AG04450 (cell line): ENCODE measurements around the gene RPAP2. TPM values are rescaled to one million over a fixed set of nuclear protein-coding genes. Genes with fewer than 3 reads are reported as not detected.

Experiments used
- CTCF ChIA-PET: fragments of 300-600, 350-600 bp; formaldehyde crosslinking; extraction: SDS; loops from one replicate; lab custom pipeline; 2022; ENCODE audit warnings: antibody characterized with exemption, inconsistent platforms; lab: Charles Lee
- POLR2A ChIA-PET: fragments of 350-600 bp; formaldehyde crosslinking; extraction: SDS; loops from one replicate; lab custom pipeline; 2021; ENCODE audit warnings: antibody characterized with exemption, inconsistent platforms; lab: Yijun Ruan, JAX
- DNase-seq: peaks from one replicate; pipeline ENCODE4 v3.0.0-alpha.2; 2011; ENCODE audit warnings: low read depth, low spot score
- H3K27ac ChIP-seq: one replicate; pipeline ENCODE4 v1.5.1; 2012; ENCODE audit warnings: low read depth, low read length, control low read depth
- H3K27me3 ChIP-seq: one replicate; pipeline ENCODE4 v1.6.0; 2012; ENCODE audit warnings: low read length; ENCODE audit not compliant: control insufficient read depth, insufficient read depth
- H3K4me3 ChIP-seq: 2 replicates; pipeline ENCODE4 v1.5.1; 2011; ENCODE audit warnings: mild to moderate bottlenecking, low read depth, low read length, control low read depth
- H3K9me3 ChIP-seq: 2 replicates; pipeline ENCODE4 v1.5.1; 2012; ENCODE audit warnings: low read length; ENCODE audit not compliant: control insufficient read depth, insufficient read depth
- polyA plus RNA-seq: library from polyadenylated mRNA; depleted of rRNA; stranded (reverse); fragments of >200 nt; gene quantifications from 2 replicates; pipeline ENCODE4 v1.2.3, GENCODE V29; 2011
- TF ChIP-seq, protein P1 (sequence below): IDR thresholded peaks from 2 replicates; pipeline ENCODE4 v1.5.1; 2011; ENCODE audit warnings: low read depth, low read length, control low read depth, inconsistent platforms

Gene RPAP2
- polyA plus RNA-seq, 1 experiment = 21.5 TPM

DNA sequence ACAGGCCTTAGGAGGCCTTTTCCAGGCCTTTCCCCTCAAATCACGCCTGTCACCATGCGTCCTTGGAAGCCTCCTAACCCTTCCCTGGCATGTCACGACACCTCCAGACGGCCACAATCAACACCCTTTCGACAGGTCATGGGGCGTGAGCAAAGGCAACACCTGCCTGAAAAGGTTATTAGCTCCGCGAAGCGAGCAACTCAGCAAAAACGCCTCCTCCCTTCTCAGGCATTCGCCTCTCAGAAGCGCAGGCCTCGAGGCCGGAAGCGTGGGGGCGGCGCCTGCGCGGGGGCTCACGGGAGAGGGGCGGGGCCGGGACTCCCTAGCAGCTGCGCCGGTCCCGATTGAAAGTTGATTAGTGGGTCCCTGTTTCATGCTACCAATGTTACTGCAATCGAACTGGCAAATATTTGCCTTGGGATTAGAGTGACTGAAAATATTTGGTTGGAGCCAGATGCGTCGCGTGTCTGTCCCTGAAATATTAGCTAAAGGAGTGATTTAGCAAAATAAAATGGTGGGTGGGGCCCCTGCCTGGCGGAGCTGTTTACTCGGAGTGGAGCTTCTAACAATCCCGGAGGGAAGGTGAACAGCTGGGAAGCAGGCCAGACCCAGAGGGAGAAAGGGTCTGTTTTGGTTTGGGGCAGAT, 143.0 kb downstream of the RPAP2 start:
- ChIA-PET POLR2A (no interaction called here), CTCF (interaction anchor here (0.7 kb wide), 1 partner anchor 1614 kb away, joined by 3 read pairs; no protein-coding TSS in a partner anchor)
- H3K27me3 ChIP-seq = no peaks in the 10 kb centered on the region
- H3K9me3 ChIP-seq = peaks cover 4% of the 10 kb centered on the region; the same call in 1 of the 2 replicates
- no peak for DNase-seq
- TF ChIP-seq, protein P1, sequence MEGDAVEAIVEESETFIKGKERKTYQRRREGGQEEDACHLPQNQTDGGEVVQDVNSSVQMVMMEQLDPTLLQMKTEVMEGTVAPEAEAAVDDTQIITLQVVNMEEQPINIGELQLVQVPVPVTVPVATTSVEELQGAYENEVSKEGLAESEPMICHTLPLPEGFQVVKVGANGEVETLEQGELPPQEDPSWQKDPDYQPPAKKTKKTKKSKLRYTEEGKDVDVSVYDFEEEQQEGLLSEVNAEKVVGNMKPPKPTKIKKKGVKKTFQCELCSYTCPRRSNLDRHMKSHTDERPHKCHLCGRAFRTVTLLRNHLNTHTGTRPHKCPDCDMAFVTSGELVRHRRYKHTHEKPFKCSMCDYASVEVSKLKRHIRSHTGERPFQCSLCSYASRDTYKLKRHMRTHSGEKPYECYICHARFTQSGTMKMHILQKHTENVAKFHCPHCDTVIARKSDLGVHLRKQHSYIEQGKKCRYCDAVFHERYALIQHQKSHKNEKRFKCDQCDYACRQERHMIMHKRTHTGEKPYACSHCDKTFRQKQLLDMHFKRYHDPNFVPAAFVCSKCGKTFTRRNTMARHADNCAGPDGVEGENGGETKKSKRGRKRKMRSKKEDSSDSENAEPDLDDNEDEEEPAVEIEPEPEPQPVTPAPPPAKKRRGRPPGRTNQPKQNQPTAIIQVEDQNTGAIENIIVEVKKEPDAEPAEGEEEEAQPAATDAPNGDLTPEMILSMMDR = no peak
- H3K4me3 ChIP-seq = no peak overlapping the region
- no peak overlapping the region for H3K27ac ChIP-seq

DNA sequence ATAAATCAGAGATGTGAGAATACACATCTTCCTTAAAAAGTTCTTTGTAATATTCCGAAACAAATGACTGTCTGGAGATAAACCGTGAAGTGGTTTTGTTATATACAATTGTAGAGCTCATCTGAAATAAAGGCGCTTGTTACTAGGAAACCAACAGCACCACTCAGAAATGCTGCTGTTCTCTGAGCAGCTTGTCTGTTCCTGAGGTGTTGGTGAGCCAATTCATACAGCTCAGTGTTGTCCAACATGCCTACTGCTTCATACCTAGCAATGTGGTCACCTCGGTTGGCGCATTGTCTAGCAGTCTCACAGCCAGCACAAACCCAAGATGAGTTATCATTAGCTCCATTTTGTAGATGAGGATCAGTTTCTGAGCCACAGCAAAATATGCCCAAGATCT, 143.5 kb downstream of the RPAP2 start:
- CTCF ChIA-PET = interaction anchor here (0.7 kb wide), 1 partner anchor 1615 kb away, joined by 3 read pairs; no protein-coding TSS in a partner anchor
- H3K27me3 ChIP-seq = no peaks in the 10 kb centered on the region
- TF ChIP-seq, protein P1 = no peak
- no peak for DNase-seq
- POLR2A ChIA-PET = no interaction called here
- H3K4me3 ChIP-seq = no peak overlapping the region
- H3K9me3 ChIP-seq = peaks cover 4% of the 10 kb centered on the region; the same call in 1 of the 2 replicates
- H3K27ac ChIP-seq = no peak overlapping the region

DNA sequence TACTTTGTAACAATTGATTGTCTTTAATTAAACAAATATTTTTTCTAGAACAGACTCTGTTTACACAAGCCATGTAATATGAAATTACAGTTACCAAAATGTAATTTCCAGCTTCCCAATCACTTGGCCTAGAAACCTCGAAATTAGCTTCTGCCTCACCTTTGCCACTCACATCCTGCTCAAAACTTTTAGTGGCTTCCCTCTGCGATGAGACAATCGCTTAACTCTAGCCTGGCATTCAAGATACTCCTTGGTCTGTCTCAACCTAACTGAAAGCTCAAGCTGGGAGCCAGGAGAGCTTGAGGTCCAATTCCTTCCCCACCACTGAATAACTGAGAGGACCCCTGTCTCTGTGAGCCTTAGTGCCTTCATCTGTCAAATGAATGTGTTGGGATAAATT, 145.0 kb downstream of the RPAP2 start:
- CTCF ChIA-PET = interaction anchor here (0.5 kb wide), 1 partner anchor 339 kb away, joined by 3 read pairs; no protein-coding TSS in a partner anchor
- no peak for DNase-seq

DNA sequence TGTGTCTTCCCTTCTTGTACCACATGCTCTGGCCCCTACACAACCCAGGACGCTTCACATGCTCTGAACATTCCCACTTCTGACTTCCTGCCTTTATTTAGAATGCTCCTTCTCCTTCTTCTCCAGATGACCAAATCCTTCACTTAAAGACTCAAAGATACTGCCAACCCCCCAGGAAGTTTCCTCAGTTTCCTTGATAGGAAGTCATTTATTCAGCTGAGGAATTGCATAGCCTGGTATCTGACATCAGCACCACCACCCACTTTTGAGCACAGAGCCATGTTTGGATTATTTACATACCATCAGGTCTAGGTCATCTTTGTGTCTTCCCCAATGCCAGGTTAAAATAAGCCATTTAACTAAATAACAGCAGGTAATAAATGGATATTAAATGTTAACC, 145.5 kb downstream of the RPAP2 start:
- POLR2A ChIA-PET = interaction anchor here (0.5 kb wide), 1 partner anchor 41 kb away, joined by 7 read pairs; no protein-coding TSS in a partner anchor
- CTCF ChIA-PET = no interaction called here
- Histone ChIP-seq H3K4me3 (no peak overlapping the region), H3K9me3 (peaks cover 4% of the 10 kb centered on the region; the same call in 1 of the 2 replicates), H3K27me3 (no peaks in the 10 kb centered on the region), H3K27ac (no peak overlapping the region)
- peak; percentile 8 for DNase-seq
- TF ChIP-seq, protein P1 = no peak

More for the DNA sequence above, 145.0 kb downstream of the RPAP2 start:
- TF ChIP-seq, protein P1 = no peak
- no peak overlapping the region for H3K4me3 ChIP-seq
- H3K27ac ChIP-seq = no peak overlapping the region
- H3K9me3 ChIP-seq = peaks cover 4% of the 10 kb centered on the region; the same call in 1 of the 2 replicates
- H3K27me3 ChIP-seq = no peaks in the 10 kb centered on the region
- POLR2A ChIA-PET = interaction anchor here (0.5 kb wide), 1 partner anchor 41 kb away, joined by 7 read pairs; no protein-coding TSS in a partner anchor

DNA sequence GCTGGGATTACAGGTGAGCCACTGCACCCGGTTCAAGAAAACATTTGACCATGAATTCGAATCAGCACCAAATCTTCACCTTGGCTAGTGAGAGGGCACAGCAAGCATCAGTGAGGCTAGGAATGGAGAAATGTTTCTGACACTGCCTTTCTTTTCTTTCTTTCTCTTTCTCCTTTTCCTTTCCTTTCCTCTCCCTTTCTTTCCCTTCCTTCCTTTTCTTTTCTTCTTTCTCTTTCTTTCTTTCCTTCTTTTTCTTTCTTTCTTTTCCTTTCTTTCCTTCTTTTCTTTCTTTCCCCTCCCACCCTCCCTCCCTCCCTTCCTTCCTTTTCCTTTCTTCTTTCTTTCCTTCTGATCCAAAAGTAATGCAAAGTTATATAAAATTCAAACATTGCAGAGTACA, 147.0 kb downstream of the RPAP2 start:
- DNase-seq = no peak
- TF ChIP-seq, protein P1 = no peak
- Histone ChIP-seq H3K27ac (no peak overlapping the region), H3K9me3 (peaks cover 4% of the 10 kb centered on the region; the same call in 1 of the 2 replicates), H3K27me3 (no peaks in the 10 kb centered on the region), H3K4me3 (no peak overlapping the region)
- ChIA-PET CTCF (interaction anchor here (0.7 kb wide), 2 partner anchors 21 to 387 kb away, joined by 4 to 6 read pairs; no protein-coding TSS in a partner anchor), POLR2A (no interaction called here)
